GM18858 (cell line): ENCODE data around the gene LTA4H.

ENCODE experiments used
- ATAC-seq: cut with Tn5 transposase; IDR thresholded peaks from one replicate; pipeline ENCODE4 v1.9.1; 2021; ENCODE audit not compliant: unreplicated experiment

LTA4H gene

DNA sequence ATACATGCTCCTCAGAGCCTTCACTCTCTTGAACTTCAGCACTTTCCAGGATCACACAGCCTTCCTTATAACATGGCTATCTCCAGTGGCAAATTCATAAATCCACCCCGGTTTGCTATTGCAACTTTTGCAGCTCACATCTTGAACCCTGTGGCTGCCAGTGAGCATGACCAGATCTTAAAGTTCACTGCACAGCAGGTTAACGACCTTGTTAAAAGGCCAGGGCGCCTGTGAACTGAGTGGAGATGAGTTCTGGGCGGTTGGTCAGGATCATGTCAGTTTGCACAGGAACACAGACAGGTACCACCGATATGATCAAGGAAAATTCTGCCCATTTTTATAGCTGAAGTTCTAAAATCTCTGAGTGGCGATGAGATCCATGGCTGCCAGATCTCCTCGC is 24.7 kb upstream of the LTA4H start:
- no peak for ATAC-seq

DNA sequence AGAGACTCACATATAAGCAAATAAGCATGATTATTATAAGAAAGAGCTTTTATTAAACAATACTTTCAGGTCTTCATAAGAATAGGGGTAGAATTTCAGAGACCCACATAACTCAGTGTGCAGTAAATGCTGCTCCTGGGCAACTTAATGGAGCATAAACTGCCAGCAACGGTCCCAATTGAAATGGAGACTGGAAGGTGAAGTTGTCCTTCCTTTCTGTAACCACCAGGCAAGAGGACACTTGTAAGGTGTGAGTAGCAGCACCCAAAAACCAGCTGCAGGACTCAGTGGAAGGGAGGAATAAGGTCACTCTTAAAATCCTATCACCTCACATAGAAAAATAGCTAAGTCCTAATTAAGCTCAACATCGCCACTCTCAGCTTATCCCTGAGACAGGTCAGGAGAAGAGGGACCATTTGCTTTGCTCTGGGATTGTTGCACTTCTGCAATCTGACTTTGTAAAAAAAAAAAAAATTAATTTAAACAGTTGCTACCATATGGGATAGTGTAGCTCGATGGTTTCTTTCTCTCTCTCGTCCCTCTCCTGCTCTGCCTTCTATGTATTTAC is 22.7 kb upstream of the LTA4H start:
- no peak for ATAC-seq

DNA sequence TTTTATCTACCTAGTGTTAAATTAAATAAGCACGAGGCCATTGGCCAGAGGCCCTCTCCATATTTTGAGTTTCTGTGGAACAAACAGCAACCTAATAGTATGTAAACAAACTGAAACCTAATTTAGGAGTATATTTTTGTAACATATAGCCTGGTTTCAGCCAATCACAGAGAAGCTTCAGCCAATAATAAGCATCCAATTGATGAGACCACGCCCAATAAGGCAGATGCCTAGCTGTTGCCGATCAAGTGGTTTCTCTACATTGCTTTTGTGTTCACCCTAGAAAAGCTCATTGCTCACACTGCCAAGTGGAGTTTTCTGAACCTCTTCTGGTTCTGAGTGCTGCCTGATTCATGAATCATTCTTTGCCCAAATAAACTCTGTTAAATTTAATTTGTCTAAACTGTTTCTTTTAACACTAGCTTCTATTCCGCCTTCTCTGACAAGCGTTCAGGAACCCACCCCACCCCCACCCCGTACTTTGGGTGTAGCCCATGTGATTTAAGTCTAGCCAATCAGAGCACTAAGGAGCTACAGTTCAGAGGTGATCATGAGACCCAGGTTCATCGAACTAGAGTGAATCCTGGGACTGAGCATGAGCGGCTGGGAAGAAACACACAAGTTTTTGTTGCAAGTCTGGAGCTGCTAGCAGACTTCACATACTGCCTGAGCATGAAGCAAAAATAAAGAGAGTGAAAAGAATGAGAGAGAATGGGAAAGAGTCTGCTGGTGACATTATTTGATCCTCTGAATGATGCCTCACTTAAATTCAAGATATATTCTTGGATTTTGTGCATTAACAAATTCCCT is 21.5 kb upstream of the LTA4H start:
- no peak for ATAC-seq

DNA sequence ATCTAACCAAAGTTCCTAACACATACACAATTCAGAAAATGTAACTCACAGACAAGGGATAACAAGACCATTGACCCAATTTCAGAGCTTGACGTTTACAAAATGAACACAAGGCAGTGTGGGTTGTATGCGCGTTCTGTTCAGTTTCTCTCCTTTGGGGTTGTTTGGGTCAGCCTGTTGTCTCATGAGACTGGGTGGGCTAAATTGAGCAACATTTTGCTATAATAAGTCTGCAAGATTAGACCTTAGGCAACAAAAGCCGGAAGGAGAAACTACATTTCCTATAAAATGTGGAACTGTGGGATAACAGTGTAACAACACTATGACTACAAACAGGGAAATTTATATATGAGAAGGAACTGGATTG is 18.8 kb upstream of the LTA4H start:
- no peak for ATAC-seq

DNA sequence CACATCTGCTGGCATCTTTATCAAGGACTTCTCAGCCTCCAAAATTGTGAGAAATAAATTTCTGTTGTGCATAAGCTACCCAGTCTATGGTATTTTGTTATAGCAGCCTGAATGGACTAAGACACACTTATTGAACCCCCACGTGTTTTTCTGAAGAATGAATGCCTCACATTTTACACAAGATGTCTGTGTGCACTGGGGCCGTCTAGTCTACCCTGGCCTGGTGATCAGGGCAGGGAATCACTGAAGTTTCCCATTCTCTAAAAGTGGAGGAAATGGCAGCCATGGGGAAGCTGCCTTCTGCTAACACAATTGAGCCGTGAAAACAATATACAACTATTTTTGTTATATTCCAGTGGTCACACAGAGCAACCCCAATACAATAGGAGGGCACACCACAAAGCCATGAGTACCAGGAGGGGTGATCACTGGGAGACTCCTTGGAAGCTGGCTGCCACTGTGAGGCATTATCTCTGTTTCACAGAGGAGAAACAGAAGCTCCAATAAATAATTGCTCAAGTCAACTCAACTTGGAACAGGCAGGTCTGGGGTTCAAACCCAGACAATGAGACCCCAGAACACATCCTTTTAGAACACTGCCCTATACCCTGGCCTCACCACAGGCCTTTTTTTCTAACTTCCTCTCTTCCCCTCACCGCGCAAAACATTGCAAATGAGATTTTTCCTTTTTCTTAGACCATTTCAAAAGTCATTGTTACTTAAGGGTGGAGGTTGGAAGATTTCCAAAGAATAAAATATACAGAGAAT is 18.3 kb upstream of the LTA4H start:
- ATAC-seq: no peak

DNA sequence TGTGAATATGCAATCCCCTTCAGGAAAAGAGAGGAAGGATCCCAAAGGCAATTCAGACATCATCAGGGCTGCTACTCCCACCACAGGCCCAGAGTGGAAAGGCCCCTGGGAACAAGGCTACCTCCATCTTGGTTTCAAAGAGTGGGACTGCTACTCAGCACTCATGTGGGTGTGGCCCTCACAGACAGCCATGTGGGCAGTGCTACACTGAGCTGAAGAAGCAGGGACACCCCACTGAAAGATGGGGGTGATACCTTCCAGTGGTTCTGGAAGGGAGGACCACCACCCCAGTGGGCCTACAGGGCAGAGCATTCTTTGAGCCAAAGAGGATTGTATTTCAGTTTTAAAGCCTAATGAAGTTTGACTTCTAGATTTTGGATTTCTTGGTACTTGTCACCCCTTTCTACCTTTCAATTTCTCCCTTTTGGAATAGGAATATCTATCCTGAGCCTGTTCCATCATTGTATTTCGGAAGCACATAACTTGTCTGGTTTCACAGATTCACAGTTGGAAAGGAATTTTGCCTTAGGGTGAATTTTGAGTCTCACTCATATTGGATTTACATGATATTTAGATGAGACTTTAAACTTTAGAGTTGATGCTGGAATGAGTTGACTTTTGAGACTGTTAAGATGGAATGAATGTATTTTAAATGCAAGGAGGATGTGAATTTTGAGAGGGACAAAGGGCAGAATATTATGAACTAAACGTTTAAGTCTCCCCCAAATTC is 16.5 kb upstream of the LTA4H start:
- ATAC-seq: no peak

DNA sequence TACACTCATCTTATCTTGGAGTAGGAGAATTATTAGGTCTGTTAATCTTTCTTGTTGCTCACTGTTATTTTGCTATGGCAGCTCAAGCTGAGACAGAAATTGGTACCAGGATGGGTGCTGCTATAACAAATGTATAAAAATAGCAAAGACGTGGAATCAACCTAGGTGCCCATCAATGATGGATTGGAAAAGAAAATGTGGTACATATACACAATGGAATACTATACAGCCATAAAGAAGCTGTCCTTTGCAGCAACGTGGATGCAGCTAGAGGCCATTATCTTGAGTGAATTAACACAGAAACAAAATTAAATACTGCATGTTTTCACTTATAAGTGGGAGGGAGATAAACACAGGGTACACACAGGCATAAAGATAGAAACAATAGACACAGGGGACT is 14.8 kb upstream of the LTA4H start:
- no peak for ATAC-seq

DNA sequence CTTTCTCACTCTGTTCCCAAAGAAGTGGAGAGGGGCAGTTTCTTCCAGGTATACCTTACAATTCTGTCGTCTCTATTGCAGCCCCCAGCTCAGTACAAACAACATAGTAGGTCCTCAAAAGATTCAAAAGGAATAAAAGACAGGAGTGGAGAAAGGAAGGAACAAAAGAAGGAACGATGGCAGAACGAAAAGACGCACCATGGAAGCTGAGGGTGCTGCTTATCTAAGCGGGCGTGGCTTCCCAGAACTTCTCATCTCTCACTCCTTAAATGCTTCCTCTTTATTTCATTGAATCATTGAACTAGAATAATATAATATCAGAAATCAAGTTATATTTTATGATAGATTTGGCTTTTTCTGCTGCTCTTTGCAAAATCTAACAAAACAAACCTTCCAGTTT is 13.7 kb upstream of the LTA4H start:
- no peak for ATAC-seq

DNA sequence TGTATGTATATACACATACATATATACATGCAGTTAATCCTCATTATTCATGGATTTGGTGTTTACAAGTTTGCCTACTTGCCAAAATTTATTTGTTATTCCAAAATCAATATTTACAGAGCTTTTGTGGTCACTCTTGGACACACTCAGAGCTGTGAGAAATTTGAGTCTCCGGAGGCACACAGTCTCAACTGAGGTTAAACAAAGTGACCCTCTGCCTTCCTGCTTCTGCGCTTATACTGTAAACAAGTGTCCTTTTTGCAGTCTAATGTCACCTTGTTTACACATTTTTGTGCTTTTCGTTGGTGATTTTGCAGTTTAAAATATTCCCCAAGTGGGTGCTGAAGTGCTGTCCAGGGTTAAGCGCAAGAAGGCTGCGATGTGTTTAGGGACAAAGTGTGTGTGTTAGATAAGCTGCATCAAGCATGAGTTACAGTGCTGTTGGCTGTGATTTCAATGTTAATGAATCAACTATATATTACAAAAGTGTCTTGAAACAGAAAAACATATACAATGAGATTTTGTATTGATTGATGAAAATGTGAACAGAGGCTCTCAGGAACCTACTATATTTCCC is 13.1 kb upstream of the LTA4H start:
- ATAC-seq: no peak

DNA sequence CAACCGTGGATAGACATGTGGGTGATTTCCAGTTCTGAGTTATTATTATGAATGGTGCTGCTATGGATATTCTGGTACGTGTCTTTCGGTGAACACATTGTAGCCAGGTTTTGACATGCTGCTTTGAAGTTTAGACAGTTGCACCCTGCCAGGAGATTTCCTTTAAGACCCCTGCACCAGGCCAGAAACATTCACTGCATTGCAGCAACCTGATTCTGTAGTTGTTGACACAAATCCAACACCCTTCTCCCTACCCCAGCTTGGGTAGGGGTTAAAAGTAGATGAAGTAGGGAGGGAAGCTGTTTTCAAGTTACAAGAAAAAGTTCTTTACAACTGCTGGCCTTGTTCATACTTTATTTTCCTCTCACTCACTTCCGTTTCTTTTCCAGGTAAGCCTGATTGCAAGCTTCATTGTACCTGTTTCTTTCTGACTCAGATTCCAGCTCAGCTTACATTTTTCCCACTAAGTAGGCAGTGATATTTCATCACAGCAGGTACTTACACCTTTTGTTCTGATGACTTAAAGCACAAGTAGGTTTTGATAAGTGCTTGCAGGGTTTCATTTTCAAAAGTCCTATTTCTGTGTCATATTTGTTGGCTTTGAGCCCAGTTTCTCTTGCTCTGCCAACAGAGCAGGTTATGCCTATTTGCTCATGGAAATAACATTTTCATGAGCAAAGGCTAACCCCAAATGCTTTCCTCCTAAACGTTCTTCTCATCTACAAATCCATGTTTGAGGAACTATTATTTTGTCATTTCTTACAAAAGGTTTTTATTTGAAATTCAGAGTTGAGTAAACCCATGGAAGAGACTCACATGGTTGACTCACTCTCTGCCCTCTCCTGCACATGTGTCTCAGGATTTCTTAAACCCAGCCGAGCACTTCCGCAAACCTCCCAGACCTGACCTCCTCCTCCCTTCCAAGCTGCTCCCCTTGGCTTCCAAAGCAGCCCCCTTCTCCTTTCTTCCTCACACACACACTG is 12.1 kb upstream of the LTA4H start:
- ATAC-seq: peak; percentile 91

DNA sequence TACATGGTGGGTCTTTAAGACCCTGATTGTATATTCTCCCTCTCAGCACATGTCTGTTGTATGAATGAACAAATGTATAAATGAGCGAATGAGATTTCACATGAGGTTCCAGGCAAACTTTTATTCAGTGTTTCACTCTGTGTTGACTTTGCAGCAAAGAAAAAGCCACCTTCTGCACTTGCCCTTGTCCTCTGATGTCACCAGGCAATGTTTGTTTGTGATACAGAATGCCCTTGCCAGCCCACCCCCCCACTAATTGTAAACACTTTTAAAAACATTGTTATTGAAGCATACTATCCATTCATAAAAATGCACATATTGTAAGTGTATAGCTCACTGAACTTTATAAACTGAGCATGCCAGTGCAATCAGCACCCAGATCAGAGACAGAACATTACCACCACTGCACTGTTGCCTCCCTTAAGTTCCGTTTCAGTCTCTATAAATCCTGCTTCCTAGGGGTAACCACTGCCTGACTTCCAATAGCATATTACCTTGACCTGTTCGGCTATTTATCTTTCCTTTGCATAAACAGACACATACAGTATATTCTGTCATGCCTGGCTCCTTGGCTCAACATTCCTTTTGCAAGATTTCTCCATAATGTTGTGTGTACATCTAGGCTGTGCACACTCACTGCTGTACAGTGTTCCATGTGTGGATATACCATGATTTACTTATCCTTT is 11.3 kb upstream of the LTA4H start:
- no peak for ATAC-seq

DNA sequence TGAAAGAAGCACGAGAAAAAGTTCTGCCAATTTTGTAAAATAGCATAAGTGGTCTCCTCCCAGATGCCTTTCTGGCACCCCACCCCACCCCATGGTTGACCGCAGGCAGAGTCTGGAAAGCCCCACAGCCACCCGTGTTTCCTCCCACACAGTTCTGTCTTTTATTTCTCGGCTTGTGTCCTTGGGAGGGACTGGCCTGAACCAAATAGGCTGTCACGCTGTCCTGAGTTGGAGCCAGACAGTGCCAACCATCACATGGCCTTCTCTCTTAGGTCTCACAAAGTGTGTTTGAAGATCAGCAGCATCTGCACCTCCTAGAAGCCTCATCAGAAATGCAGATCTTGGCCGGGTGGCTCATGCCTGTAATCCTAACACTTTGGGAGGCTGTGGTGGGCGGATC is 10.2 kb upstream of the LTA4H start:
- no peak for ATAC-seq

DNA sequence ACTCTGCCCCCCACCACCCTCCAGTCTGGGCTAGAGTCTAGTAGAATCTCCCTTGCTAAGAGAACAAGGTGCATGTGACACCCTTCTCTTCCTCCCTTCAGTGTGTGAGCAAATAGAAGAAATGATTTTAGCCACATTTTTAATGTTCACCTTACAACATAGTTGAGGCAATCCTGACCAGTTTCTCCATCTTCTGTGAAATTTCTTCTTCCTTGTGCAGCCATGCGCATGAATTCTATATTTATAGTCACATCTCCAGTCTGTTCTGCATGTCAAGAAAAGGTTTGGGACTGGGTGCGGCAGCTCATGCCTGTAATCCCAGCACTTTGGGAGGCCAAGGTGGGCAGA is 9.5 kb upstream of the LTA4H start:
- ATAC-seq: no peak

DNA sequence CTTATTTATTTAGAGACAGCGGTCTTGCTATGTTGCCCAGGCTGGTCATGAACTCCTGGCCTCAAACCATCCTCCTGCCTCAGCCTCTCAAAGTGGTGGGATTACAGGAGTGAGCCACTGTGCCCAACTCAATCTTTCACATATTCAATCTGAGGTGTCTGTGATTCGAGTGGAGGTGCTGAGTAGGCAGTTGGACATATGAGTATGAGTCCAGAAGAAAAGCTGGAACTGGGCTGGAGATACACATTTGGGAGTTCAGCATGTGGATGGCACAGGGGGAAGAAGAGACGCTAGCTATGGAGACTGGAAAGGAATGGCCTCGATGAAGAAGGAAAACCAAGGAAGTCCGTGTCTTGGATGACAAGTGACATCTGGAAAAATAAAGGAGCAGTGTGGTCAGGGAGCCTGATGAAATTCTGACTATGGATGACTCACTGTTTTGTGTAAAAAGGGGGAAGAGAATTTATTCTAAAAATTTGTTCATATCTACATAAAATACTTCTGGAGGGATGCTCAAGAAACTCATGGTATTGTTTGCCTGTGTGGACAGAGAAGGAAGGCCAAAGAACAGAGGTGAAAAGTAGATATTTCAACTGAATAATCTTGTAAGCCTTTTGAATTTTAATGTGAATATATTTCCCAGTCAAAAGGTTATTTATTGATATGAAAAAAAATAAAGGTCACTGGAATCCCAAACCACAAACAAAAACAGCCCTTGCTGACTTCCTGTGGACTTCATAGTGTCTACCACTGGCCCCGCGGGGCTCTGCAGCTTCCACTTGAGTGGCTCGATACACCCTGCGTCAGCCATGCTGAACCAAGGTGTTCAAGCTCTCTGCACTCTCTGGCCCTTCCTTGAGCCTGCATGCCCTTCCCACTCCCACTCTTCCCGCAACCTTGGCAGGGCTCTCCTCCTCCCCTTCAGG is 8.9 kb upstream of the LTA4H start:
- no peak for ATAC-seq

DNA sequence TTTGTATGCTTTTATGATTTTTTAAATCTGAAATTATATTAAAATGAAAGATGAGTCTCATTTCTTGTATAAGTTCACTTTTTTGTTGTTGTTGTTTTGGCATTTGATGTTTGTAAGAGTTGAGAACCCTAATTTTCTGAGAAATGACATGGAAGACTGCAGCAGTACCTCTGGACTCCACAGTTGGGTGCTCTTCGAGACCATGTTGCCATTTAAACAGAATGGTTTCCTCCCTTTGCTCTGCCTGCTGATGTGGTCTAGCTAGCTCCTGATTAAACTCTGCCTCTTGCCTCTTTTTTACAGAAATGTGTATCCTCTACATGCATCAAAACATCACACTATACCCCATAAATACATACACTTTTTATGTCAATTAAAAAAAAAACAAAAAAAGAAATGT is 5.8 kb upstream of the LTA4H start:
- ATAC-seq: no peak

DNA sequence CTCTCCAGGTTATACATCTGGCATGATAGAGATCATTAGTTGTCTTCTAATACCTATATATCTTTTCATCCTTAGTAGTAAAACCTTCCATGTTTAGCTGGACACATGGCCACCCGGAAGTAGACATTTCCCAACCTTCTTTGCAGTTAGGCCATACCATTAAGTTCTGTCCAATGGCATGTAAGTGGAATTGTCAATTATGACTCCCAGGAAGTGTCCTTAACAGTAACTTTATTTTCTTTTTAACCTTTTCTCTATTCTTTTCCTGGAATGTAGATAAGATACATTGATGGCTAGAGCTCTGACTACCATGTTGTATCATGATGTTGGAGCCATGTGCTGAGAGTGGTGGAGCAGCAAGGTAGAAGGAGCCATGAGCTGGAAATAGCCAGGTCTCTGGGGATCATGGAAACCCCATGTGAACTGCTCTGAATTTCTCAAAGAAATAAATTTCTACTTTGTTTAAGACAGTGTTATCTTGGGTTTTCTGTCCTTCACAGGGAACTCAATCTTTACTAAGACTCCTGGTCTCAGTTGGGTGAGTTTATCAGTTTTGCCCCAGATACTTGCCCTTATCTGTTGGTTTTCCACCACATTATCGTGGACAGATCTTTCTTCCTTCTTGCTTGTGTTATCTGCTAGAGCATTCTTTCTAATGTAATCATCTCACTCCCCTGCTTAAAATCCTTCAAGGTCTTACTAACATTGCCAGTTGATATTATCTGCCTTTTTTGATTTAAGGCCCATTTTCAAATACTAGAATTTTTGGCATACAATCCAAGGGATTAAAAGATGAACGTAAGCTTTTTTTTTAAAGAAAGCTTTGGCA is 5.1 kb upstream of the LTA4H start:
- ATAC-seq: no peak

DNA sequence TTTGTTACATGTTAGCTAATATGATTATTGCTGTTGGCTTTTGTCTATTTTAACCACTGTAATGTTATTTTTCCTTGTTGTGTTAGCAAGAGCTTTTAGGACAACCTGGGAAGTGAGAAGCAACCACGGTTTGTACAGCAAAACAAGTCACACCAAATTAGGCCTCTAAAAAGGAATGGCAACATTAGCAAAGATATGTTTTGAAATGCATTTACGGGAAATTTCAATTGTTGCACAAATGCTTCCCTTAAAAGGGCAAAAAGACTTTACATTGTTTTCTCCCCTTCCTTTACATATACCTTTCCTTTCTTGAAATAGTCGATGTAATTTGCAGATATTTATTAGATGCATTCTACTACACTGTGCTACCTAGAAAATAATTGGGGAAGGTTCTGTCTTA is 4.1 kb upstream of the LTA4H start:
- ATAC-seq: no peak
